IMR-90 (cell line): ENCODE results near the gene TECTA. TPM values are rescaled to one million over a fixed set of nuclear protein-coding genes. Genes with fewer than 3 reads are reported as not detected.

ENCODE experiments used
- ATAC-seq: fragments of 200-7000 bp; cut with Tn5 transposase; 2 replicates; pipeline ENCODE4 v1.9.1; 2020; ENCODE audit warnings: low read depth, mild to moderate bottlenecking, moderate library complexity
- BruUV-seq: library from RNA; stranded (reverse); fragments of 400-500 nt; replicated peaks from 2 replicates; lab custom pipeline; 2021; lab: Mats Ljungman, UMichigan
- CTCF ChIA-PET: fragments of 300-600 bp; formaldehyde crosslinking; extraction: SDS; loops from one replicate; lab custom pipeline; 2021; ENCODE audit warnings: antibody characterized with exemption; lab: Yijun Ruan, JAX
- POLR2A ChIA-PET: fragments of 300-600 bp; sonication (Branson Sonifier 250); formaldehyde crosslinking; loops from one replicate; lab custom pipeline; 2022; ENCODE audit warnings: antibody characterized with exemption; ENCODE audit not compliant: unreplicated experiment; lab: Charles Lee
- DNase-seq: peaks from one replicate; pipeline ENCODE4 v3.0.0; 2013
- H2AFZ ChIP-seq: replicated peaks from 2 replicates; pipeline ENCODE3; 2013; ENCODE audit warnings: low read length, mild to moderate bottlenecking; ENCODE audit not compliant: poor library complexity
- H2AK5ac ChIP-seq: 2 replicates; pipeline ENCODE4 v1.6.1; 2013; ENCODE audit warnings: low read depth, low read length, inconsistent platforms
- H2AK9ac ChIP-seq: replicated peaks from 2 replicates; pipeline ENCODE3; 2013; ENCODE audit warnings: mild to moderate bottlenecking, low read depth, low read length, moderate library complexity; ENCODE audit not compliant: poor library complexity
- H2BK120ac ChIP-seq: 2 replicates; pipeline ENCODE4 v1.6.1; 2013; ENCODE audit warnings: low read depth, low read length, inconsistent platforms
- H2BK15ac ChIP-seq: 3 replicates; pipeline ENCODE4 v1.6.1; 2013; ENCODE audit warnings: low read depth, low read length, inconsistent platforms
- H2BK20ac ChIP-seq: 2 replicates; pipeline ENCODE4 v1.6.1; 2013; ENCODE audit warnings: low read depth, mild to moderate bottlenecking, inconsistent platforms, low read length, moderate library complexity
- H2BK5ac ChIP-seq: 2 replicates; pipeline ENCODE4 v1.6.1; 2013; ENCODE audit warnings: mild to moderate bottlenecking, low read depth, low read length, inconsistent platforms; ENCODE audit not compliant: poor library complexity, severe bottlenecking
- H3K14ac ChIP-seq: replicated peaks from 2 replicates; pipeline ENCODE4 v1.6.1; 2013; ENCODE audit warnings: low read depth, low read length, inconsistent platforms
- H3K18ac ChIP-seq: 2 replicates; pipeline ENCODE4 v1.6.1; 2013; ENCODE audit warnings: low read depth, low read length, control low read depth
- H3K23ac ChIP-seq: 2 replicates; pipeline ENCODE4 v1.6.1; 2013; ENCODE audit warnings: low read depth, low read length, inconsistent platforms
- H3K27ac ChIP-seq: 2 replicates; pipeline ENCODE4 v1.5.1; 2013; ENCODE audit warnings: mild to moderate bottlenecking, control low read depth, low read length; ENCODE audit not compliant: insufficient read depth
- H3K27me3 ChIP-seq: 2 replicates; pipeline ENCODE4 v1.6.1; 2013; ENCODE audit warnings: low read length; ENCODE audit not compliant: control insufficient read depth, insufficient read depth
- H3K36me3 ChIP-seq: 2 replicates; pipeline ENCODE4 v1.6.1; 2013; ENCODE audit warnings: low read length, mixed read lengths; ENCODE audit not compliant: control insufficient read depth, insufficient read depth
- H3K4ac ChIP-seq: 2 replicates; pipeline ENCODE4 v1.6.1; 2013; ENCODE audit warnings: low read depth, low read length, inconsistent platforms
- H3K4me1 ChIP-seq: 2 replicates; pipeline ENCODE4 v1.6.1; 2013; ENCODE audit warnings: low read length, mixed read lengths; ENCODE audit not compliant: control insufficient read depth, insufficient read depth
- H3K4me2 ChIP-seq: 2 replicates; pipeline ENCODE4 v1.6.1; 2013; ENCODE audit warnings: low read depth, mild to moderate bottlenecking, control low read depth, low read length, moderate library complexity
- H3K4me3 ChIP-seq: 2 replicates; pipeline ENCODE4 v1.5.1; 2013; ENCODE audit warnings: low read depth, mild to moderate bottlenecking, control low read depth, low read length, moderate library complexity; ENCODE audit not compliant: insufficient read depth
- H3K56ac ChIP-seq: 2 replicates; pipeline ENCODE4 v1.6.1; 2013; ENCODE audit warnings: low read length, inconsistent platforms; ENCODE audit not compliant: insufficient read depth; ENCODE audit errors: extremely low read depth
- H3K79me1 ChIP-seq, 2 experiments: 2 replicates each; pipeline ENCODE4 v1.6.1; 2013; ENCODE audit warnings: low read length in 2 of 2, inconsistent platforms in 1 of 2, low read depth in 1 of 2
- H3K9ac ChIP-seq: 2 replicates; pipeline ENCODE4 v1.6.1; 2013; ENCODE audit warnings: low read depth, low read length, control low read depth
- H3K9me1 ChIP-seq: 2 replicates; pipeline ENCODE4 v1.6.1; 2013; ENCODE audit warnings: low read length, inconsistent platforms; ENCODE audit not compliant: insufficient read depth
- H3K9me3 ChIP-seq: 2 replicates; pipeline ENCODE4 v1.6.1; 2013; ENCODE audit warnings: low read length; ENCODE audit not compliant: control insufficient read depth, insufficient read depth
- H4K20me1 ChIP-seq: 2 replicates; pipeline ENCODE4 v1.6.1; 2013; ENCODE audit warnings: low read length, inconsistent platforms; ENCODE audit not compliant: insufficient read depth
- H4K5ac ChIP-seq: 2 replicates; pipeline ENCODE4 v1.6.1; 2013; ENCODE audit warnings: mild to moderate bottlenecking, low read depth, low read length, control low read depth
- H4K8ac ChIP-seq, 2 experiments: 2 replicates each; pipeline ENCODE4 v1.6.1; 2013; ENCODE audit warnings: low read depth in 2 of 2, low read length in 2 of 2, control low read depth in 1 of 2, inconsistent platforms in 1 of 2
- H4K91ac ChIP-seq: 2 replicates; pipeline ENCODE4 v1.6.1; 2013; ENCODE audit warnings: low read depth, low read length, inconsistent platforms; ENCODE audit not compliant: insufficient read depth
- BHLHE40 ChIP-seq: fragments of 150-350 bp; IDR thresholded peaks from 2 replicates; pipeline ENCODE4 v1.6.1; 2016; ENCODE audit warnings: mild to moderate bottlenecking, low read depth, low read length
- CEBPB ChIP-seq: IDR thresholded peaks from 2 replicates; pipeline ENCODE4 v1.6.1; 2012; ENCODE audit warnings: low read depth, low read length, improper control_type of control experiment
- CHD1 ChIP-seq: IDR thresholded peaks from 2 replicates; pipeline ENCODE4 v1.6.1; 2012; ENCODE audit warnings: low read depth, low read length, improper control_type of control experiment
- CTCF ChIP-seq: conservative IDR thresholded peaks from 2 replicates; pipeline ENCODE4 v1.5.1; 2012; ENCODE audit warnings: mild to moderate bottlenecking, low read depth, low read length, improper control_type of control experiment
- ELK1 ChIP-seq: fragments of 150-350 bp; IDR thresholded peaks from 2 replicates; pipeline ENCODE4 v1.6.1; 2016; ENCODE audit warnings: low read depth, mild to moderate bottlenecking, low read length, moderate library complexity, borderline replicate concordance
- FOS ChIP-seq: fragments of 150-350 bp; IDR thresholded peaks from 2 replicates; pipeline ENCODE4 v1.6.1; 2016; ENCODE audit warnings: low read depth, low read length
- MAFK ChIP-seq: IDR thresholded peaks from 2 replicates; pipeline ENCODE4 v1.6.1; 2012; ENCODE audit warnings: low read depth, low read length, improper control_type of control experiment
- MAZ ChIP-seq: IDR thresholded peaks from 2 replicates; pipeline ENCODE4 v1.6.1; 2012; ENCODE audit warnings: low read depth, mild to moderate bottlenecking, low read length, improper control_type of control experiment, moderate library complexity, borderline replicate concordance
- MXI1 ChIP-seq: IDR thresholded peaks from 2 replicates; pipeline ENCODE4 v1.6.1; 2012; ENCODE audit warnings: low read depth, mild to moderate bottlenecking, low read length, moderate library complexity, borderline replicate concordance
- NFE2L2 ChIP-seq: fragments of 150-350 bp; IDR thresholded peaks from 2 replicates; pipeline ENCODE4 v1.6.1; 2016; ENCODE audit warnings: low read depth, mild to moderate bottlenecking, low read length
- POLR2A ChIP-seq: IDR thresholded peaks from 2 replicates; pipeline ENCODE4 v1.6.1; 2012; ENCODE audit warnings: mild to moderate bottlenecking, low read depth, low read length
- RAD21 ChIP-seq: IDR thresholded peaks from 2 replicates; pipeline ENCODE4 v1.6.1; 2012; ENCODE audit warnings: low read length, improper control_type of control experiment
- RCOR1 ChIP-seq: IDR thresholded peaks from 2 replicates; pipeline ENCODE4 v1.6.1; 2012; ENCODE audit warnings: mild to moderate bottlenecking, low read length, improper control_type of control experiment; ENCODE audit not compliant: insufficient replicate concordance
- RFX5 ChIP-seq: IDR thresholded peaks from 2 replicates; pipeline ENCODE4 v1.8.0; 2012; ENCODE audit warnings: low read depth, mild to moderate bottlenecking, low read length, moderate library complexity
- SMC3 ChIP-seq: fragments of 150-350 bp; IDR thresholded peaks from 2 replicates; pipeline ENCODE4 v1.6.1; 2016; ENCODE audit warnings: low read depth, mild to moderate bottlenecking, antibody characterized with exemption, low read length, moderate library complexity
- USF2 ChIP-seq: fragments of 150-350 bp; IDR thresholded peaks from 2 replicates; pipeline ENCODE4 v1.6.1; 2017; ENCODE audit warnings: mild to moderate bottlenecking, antibody characterized with exemption, low read length, low read depth
- WGBS, 2 experiments: methylation state at CpG; one replicate each; pipeline versions ENCODE4 v1.1.5 to v1.1.7; 2013; ENCODE audit warnings: missing lambda C conversion rate in 2 of 2; ENCODE audit not compliant: insufficient read length in 1 of 2; ENCODE audit errors: extremely low coverage in 2 of 2; 5-methylcytosine and 5-hydroxymethylcytosine counted together
- dilution Hi-C: fragments of 300-500 bp; cut with HindIII; formaldehyde crosslinking; loops from one replicate; pipeline ENCODE4 v1.14.3; 2018; ENCODE audit warnings: low sequenced_read_pairs; ENCODE audit not compliant: unreplicated experiment
- in situ Hi-C: fragments of 300-500 bp; cut with MboI; formaldehyde crosslinking; loops from 3 replicates; pipeline ENCODE4 v1.14.3; 2019; ENCODE audit warnings: low sequenced_read_pairs, inconsistent platforms, mixed read lengths
- intact Hi-C: fragments of 100-400 bp; cut with micrococcal nuclease; formaldehyde crosslinking; loops from 2 replicates; pipeline ENCODE4 v1.10.0; 2022
- polyA plus RNA-seq, 3 experiments: library from polyadenylated mRNA; depleted of rRNA; stranded (reverse); fragments of >200 nt; gene quantifications; 2 replicates each; pipeline ENCODE4 v1.2.3, GENCODE V29; 2012; ENCODE audit warnings: low replicate concordance in 1 of 3
- total RNA-seq: library from RNA; depleted of rRNA; stranded (reverse); fragments of >200 nt; gene quantifications from 2 replicates; pipeline ENCODE4 v1.2.3, GENCODE V29; 2012

The TECTA gene
- total and polyA plus RNA-seq, 2 of the 4 experiments (the other 2 are of a cell fraction) = 0.17 to 0.18 TPM

- 100% methylated on average over 1 of the region's 5 CpGs; no CpG with 5 or more reads in 1 of the 2 experiments for WGBS, 2 experiments
- Histone ChIP-seq H3K9me1 (no peaks in the 10 kb centered on the region), H2AK5ac (no peak overlapping the region), H2BK15ac (no peak overlapping the region), H3K4me3 (no peak overlapping the region), H3K14ac (no peak overlapping the region), H2BK5ac (no peak overlapping the region), H3K4ac (no peak overlapping the region), H3K9me3 (no peaks in the 10 kb centered on the region), H4K8ac (no peak overlapping the region), H3K23ac (no peak overlapping the region), H2BK20ac (no peak overlapping the region), H4K5ac (no peak overlapping the region), H2BK120ac (no peak overlapping the region), H3K56ac (no peak overlapping the region), H4K20me1 (no peaks in the 10 kb centered on the region), H2AFZ (no peak overlapping the region), H3K18ac (no peak overlapping the region), H3K4me2 (no peak overlapping the region), H3K36me3 (no peaks in the 10 kb centered on the region), H2AK9ac (no peak overlapping the region), H3K79me1 (no peaks in the 10 kb centered on the region), H3K4me1 (peaks cover 2% of the 10 kb centered on the region; the same call in 1 of the 2 replicates), H4K91ac (no peak overlapping the region), H3K27me3 (peaks cover 57% of the 10 kb centered on the region), H3K9ac (no peak overlapping the region), H3K27ac (no peak overlapping the region)
- dilution Hi-C loops (no loop called here), in situ Hi-C loops (no loop called here), intact Hi-C loops (loop anchor here (5.0 kb wide), 1 partner anchor 80 kb away; no protein-coding TSS in a partner anchor)
- no TSS peak for BruUV-seq
- DNase-seq = no peak
- TF ChIP-seq FOS (no peak), CHD1 (no peak), CTCF (no peak), MAFK (no peak), CEBPB (no peak), RCOR1 (no peak), SMC3 (no peak), POLR2A (no peak), MAZ (no peak), RFX5 (no peak), BHLHE40 (no peak), NFE2L2 (no peak), MXI1 (no peak), USF2 (no peak), ELK1 (no peak), RAD21 (no peak)
- ChIA-PET CTCF (no interaction called here), POLR2A (no interaction called here)
- no peak for ATAC-seq
Measured at GRCh38 chr11:121106812-121107211, 5.8 kb downstream of the TECTA start.
